GM18868 (cell line): ENCODE results near the gene CCL22.
"Not testable (repeated sequence)": the region's sequence is repeated elsewhere in the genome, so short reads cannot be mapped to it uniquely, and the experiment has no call there.

Experiments used
- ATAC-seq: cut with Tn5 transposase; IDR thresholded peaks from one replicate; pipeline ENCODE4 v1.9.1; 2021; ENCODE audit warnings: mild to moderate bottlenecking, moderate library complexity; ENCODE audit not compliant: unreplicated experiment

The CCL22 gene

GRCh38 chr16:57391300-57391699 lies 32.7 kb downstream of the CCL22 start:
- ATAC-seq, result no peak

DNA sequence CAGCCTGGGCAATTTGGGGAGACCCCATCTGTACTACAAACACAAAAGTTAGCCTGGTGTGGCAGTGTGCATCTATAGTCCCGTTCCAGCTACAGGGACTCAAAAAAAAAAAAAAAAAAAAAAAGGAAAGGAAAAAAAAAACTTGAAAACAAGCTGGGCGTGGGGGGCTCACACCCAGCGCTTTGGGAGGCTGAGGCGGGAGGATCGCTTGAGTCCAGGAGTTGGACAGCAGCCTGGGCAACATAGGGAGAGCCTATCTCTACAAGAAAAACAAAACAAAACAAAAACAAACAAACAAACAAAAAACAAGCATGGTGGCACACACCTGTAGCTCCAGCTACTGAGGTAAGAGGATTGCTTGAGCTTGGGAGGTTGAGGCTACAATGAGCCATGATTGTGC lies 33.1 kb downstream of the CCL22 start:
- no peak for ATAC-seq

GRCh38 chr16:57392694-57393093 lies 34.1 kb downstream of the CCL22 start:
- no peak for ATAC-seq

DNA sequence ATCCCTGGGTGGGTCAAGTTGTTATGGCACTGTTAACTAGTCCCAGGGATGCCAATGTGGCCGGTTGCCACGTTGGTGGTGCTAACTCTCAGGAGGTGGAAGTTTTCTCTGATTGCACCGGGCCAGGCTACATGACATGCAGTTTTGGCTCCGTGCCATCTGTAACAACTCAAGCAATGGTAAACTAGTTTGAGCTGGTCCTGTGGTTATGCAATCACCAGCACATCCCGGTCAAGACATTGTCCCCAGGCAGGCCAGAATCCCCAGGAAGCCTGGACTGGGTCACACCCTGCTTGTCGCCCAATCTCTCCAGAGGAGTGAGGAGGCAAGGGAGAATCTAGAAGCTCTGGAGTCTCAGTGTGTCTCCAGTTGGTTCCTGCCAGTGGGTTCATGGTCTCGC lies 35.9 kb downstream of the CCL22 start:
- ATAC-seq, result no peak

GRCh38 chr16:57395026-57395425 lies 36.4 kb downstream of the CCL22 start:
- ATAC-seq, result no peak

DNA sequence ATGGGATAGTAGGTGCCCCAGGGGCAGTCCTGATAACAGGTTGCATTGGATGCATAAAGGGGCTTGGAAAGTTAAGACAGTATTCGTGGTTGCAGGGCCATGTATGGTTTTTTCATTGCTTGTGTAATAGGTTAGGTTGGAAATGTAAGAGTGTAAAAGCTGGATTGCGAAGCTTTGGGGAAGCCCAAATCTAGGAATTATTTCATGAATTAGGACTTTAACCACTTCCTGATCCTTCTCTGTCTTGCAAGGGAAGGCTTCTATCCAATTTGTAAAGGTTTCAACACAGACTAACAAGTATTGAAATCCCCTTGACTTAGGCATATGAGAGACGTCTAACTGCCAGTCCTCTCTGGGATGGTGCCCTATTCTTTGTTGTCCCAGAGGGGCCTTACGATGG lies 38.2 kb downstream of the CCL22 start:
- ATAC-seq, result no peak

DNA sequence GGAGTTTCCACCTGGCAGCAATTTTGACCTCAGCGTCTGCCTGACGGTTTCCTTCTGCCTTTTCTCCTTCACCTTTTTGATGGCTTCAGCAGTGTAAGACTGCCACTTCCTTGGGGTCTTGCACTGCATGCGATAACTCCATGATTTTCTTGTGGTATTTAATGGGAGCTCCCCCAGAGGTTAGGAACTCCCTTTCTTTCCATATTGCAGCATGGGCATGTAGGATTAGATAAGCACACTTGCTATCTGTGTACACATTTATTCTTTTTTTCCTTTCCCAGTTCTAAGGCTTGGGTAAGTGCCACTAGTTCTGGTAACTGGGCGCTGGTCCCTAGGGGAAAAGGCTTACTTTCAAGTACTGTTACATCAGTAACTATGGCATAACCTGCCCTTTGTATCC lies 38.9 kb downstream of the CCL22 start:
- not testable (repeated sequence) for ATAC-seq

DNA sequence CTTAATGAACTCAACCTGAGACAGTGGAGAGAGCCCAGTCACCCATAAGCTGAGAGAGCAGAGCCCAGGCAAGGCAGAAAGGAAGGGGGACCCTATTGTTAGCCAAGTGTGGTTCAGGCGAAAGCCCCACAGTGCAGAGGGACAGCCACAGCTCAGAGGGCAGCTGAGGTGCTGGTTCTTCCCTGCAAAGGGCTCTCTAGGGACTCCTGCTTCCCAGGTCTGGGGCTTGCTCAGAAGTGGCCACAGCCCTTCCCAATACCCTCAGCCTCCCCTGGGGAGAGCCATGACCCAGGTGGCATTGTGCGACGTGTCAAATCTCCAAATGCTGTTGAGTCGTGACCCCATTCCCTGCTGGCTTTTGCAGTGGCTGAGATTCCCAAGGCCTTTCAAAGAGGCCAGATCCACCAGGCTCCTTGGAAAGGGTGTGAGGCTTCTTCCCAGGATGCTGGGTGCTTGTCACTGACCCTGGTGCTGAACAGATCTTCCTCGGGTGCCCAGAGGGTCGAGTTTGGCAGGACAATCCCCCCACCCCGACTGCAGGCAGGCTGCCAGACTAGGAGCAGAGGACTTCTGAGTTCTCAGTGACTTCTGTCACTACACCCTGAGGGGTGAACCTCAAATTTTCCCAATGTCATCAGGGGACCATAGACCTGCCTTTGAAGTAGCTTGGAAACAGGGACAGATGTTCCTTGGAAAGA lies 43.5 kb downstream of the CCL22 start:
- ATAC-seq, result no peak

GRCh38 chr16:57403965-57404817 lies 45.6 kb downstream of the CCL22 start, which contains the start of gene CCL17:
CCL17 (plus strand) TSS chr16:57404767; CDS start chr16:57413933, 9,166 bp downstream.
- no peak for ATAC-seq

DNA sequence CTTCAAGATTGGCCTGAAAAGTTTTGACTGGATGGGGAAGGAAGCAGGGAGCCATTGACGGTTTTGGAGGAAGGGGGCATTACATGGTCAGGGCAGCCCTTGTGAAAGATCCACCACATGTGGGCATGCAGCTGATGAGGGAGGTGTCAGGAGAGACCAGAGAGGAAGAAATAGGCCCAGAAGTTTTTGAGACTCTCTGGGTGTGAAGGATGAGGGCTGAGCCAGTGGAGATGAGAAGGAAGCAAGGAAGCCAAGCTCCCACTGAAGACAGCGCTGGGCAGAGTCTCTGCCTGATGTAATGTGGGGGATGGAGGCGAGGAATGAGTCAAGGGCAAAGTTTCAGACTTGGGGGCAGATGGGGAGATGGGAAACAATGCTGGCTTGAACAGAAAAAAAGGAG lies 46.5 kb downstream of the CCL22 start:
- ATAC-seq, result no peak

GRCh38 chr16:57406881-57407280 lies 48.3 kb downstream of the CCL22 start:
- ATAC-seq, result no peak

- ATAC-seq, result no peak
These were observed 49.2 kb downstream of the CCL22 start for GRCh38 chr16:57407521-57408353.

DNA sequence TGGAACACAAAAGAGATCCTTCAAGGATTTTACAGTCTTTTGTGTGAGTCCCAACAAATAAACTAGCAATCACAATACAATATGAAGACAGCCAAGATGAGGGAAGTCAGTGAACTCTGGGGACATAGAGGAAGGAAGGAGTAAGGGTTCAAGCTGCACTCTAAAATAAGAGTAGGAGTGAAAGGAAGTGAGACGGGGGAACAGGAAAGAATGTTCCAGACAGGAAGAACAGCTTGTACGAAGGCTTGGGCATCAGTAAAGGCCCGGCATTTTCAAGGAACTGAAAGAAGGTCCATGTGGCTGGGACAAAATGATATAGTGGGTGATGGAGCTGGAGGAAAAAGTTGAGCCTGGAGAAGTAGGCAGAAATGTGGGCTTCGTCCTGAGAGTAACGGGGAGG lies 50.5 kb downstream of the CCL22 start:
- no peak for ATAC-seq

DNA sequence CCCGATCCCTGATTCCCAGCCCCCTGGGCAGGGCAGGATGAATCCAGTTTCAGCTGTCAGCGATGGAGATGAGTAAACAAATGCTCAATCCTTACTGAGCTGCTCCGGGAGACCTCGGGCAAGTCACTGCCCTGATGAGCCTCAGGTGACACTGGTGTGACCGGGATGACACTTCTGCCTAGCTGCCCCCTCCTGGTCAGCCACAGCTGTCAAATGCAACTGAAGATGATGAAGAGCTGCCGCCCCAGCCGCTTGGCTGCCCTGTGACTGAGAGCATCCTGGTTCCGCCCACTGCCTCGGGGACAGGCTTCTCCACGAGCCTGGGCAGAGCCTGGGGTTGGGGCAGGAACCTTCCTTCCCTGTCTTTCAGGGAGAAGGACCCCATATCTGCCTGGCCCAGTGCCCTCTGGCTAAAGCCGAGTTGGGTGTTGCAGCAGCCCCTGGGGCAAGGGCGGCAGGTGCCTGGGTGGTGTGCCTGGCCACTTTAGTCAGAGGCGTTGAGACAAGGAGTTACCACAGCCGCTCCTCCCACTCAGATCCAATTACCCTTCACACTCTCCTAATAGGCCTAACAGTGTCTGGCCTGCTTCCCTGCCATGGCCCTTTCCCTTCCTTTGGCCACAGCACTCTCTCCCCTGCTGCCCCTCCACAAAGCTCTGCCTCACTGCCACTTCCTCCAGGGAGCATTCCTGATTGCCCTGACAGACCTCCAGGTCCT lies 51.4 kb downstream of the CCL22 start:
- no peak for ATAC-seq

GRCh38 chr16:57411362-57411976 lies 52.9 kb downstream of the CCL22 start:
- ATAC-seq, result peak; percentile 45

GRCh38 chr16:57412584-57412983 lies 54.0 kb downstream of the CCL22 start:
- ATAC-seq, result no peak

- peak; percentile 81 for ATAC-seq
These were observed 54.7 kb downstream of the CCL22 start for GRCh38 chr16:57413301-57413730.

DNA sequence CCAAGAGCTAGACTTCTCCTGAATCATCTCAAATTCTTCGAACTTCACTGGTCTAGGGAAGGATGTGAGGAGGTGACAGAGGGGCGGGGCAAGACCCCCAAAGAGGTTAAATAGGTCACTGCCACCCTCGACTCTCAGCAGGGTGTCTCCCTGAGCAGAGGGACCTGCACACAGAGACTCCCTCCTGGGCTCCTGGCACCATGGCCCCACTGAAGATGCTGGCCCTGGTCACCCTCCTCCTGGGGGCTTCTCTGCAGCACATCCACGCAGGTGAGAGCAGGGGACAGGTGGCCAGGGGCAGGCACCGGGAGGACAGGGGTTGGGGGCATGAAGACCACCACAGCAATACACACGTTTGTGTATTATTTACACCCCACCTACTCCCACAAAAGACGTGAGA lies 55.1 kb downstream of the CCL22 start:
- ATAC-seq, result no peak
